ENCODE measurements around the gene NF2. TPM values are rescaled to one million over a fixed set of nuclear protein-coding genes. Genes with fewer than 3 reads are reported as not detected.
"Not testable (repeated sequence)": the region's sequence is repeated elsewhere in the genome, so short reads cannot be mapped to it uniquely, and the experiment has no call there.

Gene NF2
- total RNA-seq, 1 donor from 2014 or later = 48.4 TPM

DNA sequence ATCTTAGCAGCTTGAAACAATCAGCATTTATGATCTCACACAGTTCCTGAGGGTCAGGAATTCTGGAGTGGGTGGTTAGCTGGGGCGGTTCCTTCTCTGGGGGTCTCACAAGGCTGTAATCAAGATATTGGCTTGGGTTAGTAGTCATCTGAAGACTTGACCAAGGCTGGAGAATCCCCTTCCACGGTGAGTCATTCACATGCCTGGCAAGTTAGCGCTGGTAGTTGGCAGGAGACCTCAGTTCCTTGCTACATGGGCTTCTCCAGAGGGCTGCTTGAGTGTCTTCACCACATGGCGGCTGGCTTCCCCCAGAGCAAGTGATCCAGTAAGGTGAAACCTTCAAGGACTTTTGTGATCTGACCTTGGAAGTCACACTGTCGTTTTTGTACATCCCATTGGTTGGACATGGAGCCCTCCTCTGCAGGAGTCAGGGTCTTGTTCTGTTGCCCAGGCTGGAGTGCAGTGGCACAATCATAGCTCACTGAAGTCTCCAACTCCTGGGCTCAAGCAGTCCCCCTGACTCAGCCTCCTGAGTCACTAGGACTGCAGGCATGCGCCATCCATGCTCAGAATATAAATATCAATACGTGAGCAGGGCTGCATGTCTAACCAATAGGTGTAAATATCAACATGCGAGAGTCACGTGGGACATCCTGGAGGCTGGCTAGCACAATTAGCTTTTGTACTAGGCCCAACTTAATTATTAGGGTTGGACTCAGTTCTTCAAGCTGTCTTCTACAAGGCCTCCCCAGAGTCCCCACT lies 15.3 kb upstream of the NF2 start:
- Mint-ChIP-seq H3K36me3 (ENCODE audit: low read depth) (no peaks in the 10 kb centered on the region), H3K4me3 (peak overlapping the region; percentile 22), H3K4me1 (peaks cover 4% of the 10 kb centered on the region), H3K9me3 (no peaks in the 10 kb centered on the region), H3K27me3 (ENCODE audit: low read depth) (no peaks in the 10 kb centered on the region), H3K27ac (ENCODE audit: unreplicated experiment) (no peak overlapping the region)
- DNase-seq (ENCODE audit: low read depth, low spot score) = no peak
- TF ChIP-seq, protein P1, sequence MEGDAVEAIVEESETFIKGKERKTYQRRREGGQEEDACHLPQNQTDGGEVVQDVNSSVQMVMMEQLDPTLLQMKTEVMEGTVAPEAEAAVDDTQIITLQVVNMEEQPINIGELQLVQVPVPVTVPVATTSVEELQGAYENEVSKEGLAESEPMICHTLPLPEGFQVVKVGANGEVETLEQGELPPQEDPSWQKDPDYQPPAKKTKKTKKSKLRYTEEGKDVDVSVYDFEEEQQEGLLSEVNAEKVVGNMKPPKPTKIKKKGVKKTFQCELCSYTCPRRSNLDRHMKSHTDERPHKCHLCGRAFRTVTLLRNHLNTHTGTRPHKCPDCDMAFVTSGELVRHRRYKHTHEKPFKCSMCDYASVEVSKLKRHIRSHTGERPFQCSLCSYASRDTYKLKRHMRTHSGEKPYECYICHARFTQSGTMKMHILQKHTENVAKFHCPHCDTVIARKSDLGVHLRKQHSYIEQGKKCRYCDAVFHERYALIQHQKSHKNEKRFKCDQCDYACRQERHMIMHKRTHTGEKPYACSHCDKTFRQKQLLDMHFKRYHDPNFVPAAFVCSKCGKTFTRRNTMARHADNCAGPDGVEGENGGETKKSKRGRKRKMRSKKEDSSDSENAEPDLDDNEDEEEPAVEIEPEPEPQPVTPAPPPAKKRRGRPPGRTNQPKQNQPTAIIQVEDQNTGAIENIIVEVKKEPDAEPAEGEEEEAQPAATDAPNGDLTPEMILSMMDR (conservative IDR thresholded peaks at IDR 0.05) = no peak

DNA sequence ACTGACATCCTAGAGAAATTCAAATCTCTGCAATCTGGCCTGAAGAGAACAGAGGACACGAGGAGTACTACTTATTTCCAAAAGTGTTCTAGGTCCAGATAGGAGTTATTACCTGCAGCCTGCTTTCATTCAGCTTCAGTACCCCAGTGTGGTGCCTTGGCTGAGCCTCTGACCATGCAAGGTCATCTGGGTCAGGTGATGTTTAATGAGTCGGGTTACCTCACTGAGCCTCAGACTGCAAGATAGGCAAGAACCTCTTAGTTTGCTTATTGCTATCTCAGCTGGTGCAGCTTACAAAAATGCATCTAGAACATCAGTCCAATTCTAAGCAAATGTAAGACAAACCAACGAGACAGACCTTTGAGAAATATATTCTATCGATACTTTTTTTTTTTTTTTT lies 9.5 kb upstream of the NF2 start:
- Mint-ChIP-seq H3K4me1 (peaks cover 4% of the 10 kb centered on the region), H3K27me3 (ENCODE audit: low read depth) (no peaks in the 10 kb centered on the region), H3K4me3 (no peak overlapping the region), H3K27ac (ENCODE audit: unreplicated experiment) (no peak overlapping the region), H3K36me3 (ENCODE audit: low read depth) (no peaks in the 10 kb centered on the region), H3K9me3 (no peaks in the 10 kb centered on the region)
- no peak for DNase-seq (ENCODE audit: low read depth, low spot score)
- TF ChIP-seq, protein P1 (conservative IDR thresholded peaks at IDR 0.05) = no peak

DNA sequence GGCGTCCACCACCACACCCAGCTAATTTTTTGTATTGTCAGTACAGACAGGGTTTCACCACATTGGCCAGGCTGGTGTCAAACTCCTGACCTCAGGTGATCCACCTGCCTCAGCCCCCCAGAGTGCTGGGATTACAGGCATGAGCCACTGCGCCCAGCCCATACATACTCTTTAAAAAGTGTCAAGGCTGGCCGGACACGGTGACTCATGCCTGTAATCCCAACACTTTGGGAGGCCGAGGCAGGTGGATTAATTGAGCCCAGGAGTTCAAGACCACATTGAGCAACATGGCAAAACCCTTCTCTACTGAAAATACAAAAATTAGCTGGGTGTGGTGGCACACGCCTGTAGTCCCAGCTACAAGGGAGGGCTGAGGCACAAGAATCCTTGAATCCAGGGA lies 9.0 kb upstream of the NF2 start:
- H3K4me3 Mint-ChIP-seq; H3K36me3 Mint-ChIP-seq (ENCODE audit: low read depth); DNase-seq (ENCODE audit: low read depth, low spot score); H3K27ac Mint-ChIP-seq (ENCODE audit: unreplicated experiment); H3K4me1 Mint-ChIP-seq; H3K9me3 Mint-ChIP-seq; H3K27me3 Mint-ChIP-seq (ENCODE audit: low read depth): not testable (repeated sequence)

DNA sequence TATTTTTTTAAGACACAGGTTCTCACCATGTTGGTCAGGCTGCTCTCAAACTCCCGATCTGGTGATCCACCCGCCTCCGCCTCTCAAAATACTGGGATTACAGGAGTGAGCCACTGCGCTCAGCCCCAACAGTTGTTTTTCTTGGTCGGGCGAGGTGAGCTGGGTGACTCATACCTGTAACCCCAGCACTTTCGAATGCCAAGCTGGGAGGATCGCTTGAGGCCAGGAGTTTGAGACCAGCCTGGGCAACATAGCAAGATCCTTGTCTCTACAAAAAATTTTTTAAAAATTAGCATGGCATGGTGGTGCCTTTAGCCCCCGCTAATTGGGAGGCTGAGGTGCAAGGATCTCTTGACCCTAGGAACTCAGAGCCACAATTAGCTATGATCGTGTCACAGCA lies 7.0 kb upstream of the NF2 start:
- Mint-ChIP-seq H3K9me3 (no peaks in the 10 kb centered on the region), H3K4me1 (no peaks in the 10 kb centered on the region)
- TF ChIP-seq, protein P1 (conservative IDR thresholded peaks at IDR 0.05) = no peak

DNA sequence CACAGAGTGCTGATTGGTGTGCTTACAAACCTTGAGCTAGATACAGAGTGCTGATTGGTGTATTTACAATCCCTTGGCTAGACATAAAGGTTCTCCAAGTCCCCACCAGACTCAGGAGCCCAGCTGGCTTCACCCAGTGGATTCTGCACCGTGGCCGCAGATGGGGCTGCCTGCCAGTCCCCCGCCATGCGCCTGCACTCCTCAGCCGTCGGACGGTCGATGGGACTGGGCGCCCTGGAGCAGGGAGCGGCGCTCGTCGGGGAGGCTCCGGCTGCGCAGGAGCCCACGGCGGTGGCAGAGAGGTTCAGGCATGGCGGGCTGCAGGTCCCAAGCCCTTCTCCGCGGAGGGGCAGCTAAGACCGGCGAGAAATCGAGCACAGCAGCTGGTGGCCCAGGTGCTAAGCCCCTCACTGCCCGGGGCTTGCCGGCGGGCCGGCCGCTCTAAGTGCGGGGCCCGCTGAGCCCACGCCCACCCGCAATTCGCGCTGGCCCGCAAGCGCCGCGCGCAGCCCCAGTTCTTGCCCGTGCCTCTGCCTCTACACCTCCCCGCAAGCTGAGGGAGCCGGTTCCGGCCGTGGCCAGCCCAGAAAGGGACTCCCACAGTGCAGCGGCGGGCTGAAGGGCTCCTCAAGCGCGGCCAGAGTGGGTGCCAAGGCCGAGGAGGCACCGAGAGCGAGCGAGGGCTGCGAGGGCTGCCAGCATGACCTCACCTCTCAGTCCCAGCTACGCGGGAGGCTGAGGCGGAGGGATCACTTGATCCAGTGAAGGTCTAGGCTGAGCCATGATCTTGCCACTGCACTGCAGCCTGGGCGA lies 5.4 kb upstream of the NF2 start:
- DNase-seq (ENCODE audit: low read depth, low spot score); H3K9me3 Mint-ChIP-seq; H3K36me3 Mint-ChIP-seq (ENCODE audit: low read depth); H3K4me3 Mint-ChIP-seq; H3K27me3 Mint-ChIP-seq (ENCODE audit: low read depth); H3K27ac Mint-ChIP-seq (ENCODE audit: unreplicated experiment); H3K4me1 Mint-ChIP-seq: not testable (repeated sequence)

More for the DNA sequence above, 7.0 kb upstream of the NF2 start:
- DNase-seq (ENCODE audit: low read depth, low spot score) = no peak
- peak overlapping the region; percentile 67 for H3K27ac Mint-ChIP-seq (ENCODE audit: unreplicated experiment)
- no peaks in the 10 kb centered on the region for H3K36me3 Mint-ChIP-seq (ENCODE audit: low read depth)
- H3K4me3 Mint-ChIP-seq = no peak overlapping the region
- no peaks in the 10 kb centered on the region for H3K27me3 Mint-ChIP-seq (ENCODE audit: low read depth)

DNA sequence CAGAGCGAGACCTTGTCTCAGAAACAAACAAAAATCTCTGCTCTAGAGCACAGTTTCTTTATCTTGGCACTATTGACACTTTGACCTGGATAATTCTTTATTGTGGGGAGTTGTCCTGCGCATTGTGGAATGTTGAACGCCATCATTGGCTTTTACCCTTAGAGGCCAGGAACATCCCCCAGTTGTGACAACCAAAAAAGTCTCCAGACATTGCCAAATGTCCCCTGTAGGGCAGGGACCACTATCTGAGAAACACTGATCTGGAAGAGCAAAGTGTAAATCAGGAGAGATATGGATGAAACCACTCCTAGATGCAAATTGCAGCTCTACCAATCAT lies 4.8 kb upstream of the NF2 start:
- TF ChIP-seq, protein P1 (conservative IDR thresholded peaks at IDR 0.05) = no peak
- Mint-ChIP-seq H3K36me3 (ENCODE audit: low read depth) (no peaks in the 10 kb centered on the region), H3K9me3 (no peaks in the 10 kb centered on the region), H3K27me3 (ENCODE audit: low read depth) (no peaks in the 10 kb centered on the region), H3K4me1 (peaks cover 5% of the 10 kb centered on the region), H3K27ac (ENCODE audit: unreplicated experiment) (no peak overlapping the region), H3K4me3 (no peak overlapping the region)
- no peak for DNase-seq (ENCODE audit: low read depth, low spot score)

All from neural crest cell (in vitro differentiated cells).